SK-N-MC (cell line): Measurements from ENCODE around the gene ERMN.

ENCODE experiments used
- EZH2 ChIP-seq: fragments of 200-600 bp; sonication (generic); IDR thresholded peaks from one replicate; pipeline ENCODE4 v1.6.1; 2017; ENCODE audit warnings: antibody characterized with exemption
- FOXP2 ChIP-seq: optimal IDR thresholded peaks from 2 replicates; pipeline ENCODE3; 2011; ENCODE audit warnings: mild to moderate bottlenecking, moderate library complexity; ENCODE audit not compliant: insufficient read depth; ENCODE audit errors: extremely low read length, control extremely low read depth
- POLR2AphosphoS5 ChIP-seq: IDR thresholded peaks from 2 replicates; pipeline ENCODE4 v1.6.1; 2012; ENCODE audit warnings: mild to moderate bottlenecking, low read depth, low read length, borderline replicate concordance

DNA sequence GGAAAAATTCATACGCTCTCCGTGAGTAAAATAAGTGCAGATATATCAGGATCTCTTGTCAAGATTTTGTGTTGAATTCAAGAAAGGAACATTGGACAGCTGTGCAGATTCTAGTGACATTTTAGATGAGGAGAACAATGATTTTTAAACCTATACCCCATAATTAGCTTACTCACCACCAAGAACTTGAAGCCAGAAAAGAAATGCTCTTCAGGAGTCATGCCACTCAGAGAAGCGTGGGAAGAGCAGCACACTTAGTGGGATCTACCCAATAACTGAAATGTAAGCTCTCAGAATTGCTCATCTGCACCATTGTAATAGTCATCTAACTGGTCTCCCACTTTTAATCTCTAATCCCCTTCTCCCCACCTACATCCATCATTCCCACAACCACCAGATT lies 9.2 kb upstream of the ERMN start:
- TF ChIP-seq EZH2 = no peak
- TF ChIP-seq POLR2AphosphoS5 = no peak
- no peak for TF ChIP-seq FOXP2
